ENCODE results near the gene ENTR1. TPM values are rescaled to one million over a fixed set of nuclear protein-coding genes. Genes with fewer than 3 reads are reported as not detected.

Gene ENTR1
- total and polyA plus RNA-seq, 2 donors (not counting 1 experiment from before 2014, with no cell fraction given) = 77.7 to 86.3 TPM

DNA sequence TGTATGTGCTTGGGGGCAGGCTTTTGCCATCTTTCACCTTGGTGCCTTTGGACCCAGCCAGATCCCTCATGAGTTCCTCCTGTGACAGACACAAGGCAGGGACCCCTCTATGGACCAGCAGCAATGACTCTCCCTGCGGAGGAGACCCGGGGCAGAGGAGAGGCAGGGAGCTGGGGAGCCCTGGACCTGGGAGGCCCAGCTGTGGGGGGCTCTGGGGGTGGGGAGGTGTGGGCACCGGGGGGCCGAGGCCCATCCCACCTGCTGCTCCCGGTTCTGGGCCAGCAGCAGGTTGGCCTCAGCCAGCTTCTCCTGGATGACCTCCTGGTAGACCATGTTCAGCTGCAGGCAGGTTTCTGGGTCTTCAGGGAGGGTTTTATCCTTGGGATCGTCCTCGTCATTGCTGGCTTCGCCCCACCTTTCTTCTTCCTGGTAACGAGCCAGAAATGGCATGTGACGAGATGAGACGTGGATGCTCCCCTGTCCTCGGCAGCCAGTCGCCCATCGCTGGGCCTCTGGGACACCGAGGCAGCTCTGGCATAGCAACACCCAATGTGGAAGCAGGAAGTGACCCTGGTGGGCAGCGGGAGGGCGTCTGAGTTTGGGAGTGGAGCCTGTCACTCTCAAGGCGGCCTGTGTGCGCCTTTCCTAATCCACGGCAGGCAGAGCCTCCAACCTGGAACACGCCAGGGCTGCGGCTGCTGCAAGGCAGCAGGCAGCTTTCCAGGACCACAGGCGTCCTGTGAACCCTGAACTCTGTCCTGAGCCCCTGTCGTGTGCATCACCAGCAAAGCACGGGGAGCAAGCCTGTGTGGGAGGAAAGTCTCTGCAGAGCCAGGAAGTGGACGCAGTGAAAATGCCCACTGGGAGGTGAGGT, 14.8 kb downstream of the ENTR1 start:
- H3K27me3 ChIP-seq (replicated peaks in 1 of 4; ENCODE audit: control extremely low read depth in 1 of 4, control insufficient read depth in 3 of 4, insufficient read depth in 4 of 4, low read length in 3 of 4) = no peaks in the 10 kb centered on the region
- H4K20me1 ChIP-seq (ENCODE audit: control insufficient read depth, insufficient read depth, low read length, poor library complexity, severe bottlenecking) = peaks cover 25% of the 10 kb centered on the region
- Mint-ChIP-seq H3K27me3 (no peaks in the 10 kb centered on the region), H3K4me3 (no peak overlapping the region), H3K9me3 (ENCODE audit: insufficient read depth) (no peaks in the 10 kb centered on the region), H3K4me1 (peaks cover 14% of the 10 kb centered on the region), H3K27ac (no peak overlapping the region)
- ChIA-PET CTCF (interaction anchor here (1.3 kb wide), 1 partner anchor 32 kb away, joined by 6 read pairs; the partner anchor contains the start of gene DNLZ), POLR2A (no interaction called here)
- no peak overlapping the region for H3K27ac ChIP-seq (ENCODE audit: low read length in 2 of 2)
- H3K9ac ChIP-seq (ENCODE audit: low read length) = no peak overlapping the region
- H3K4me1 ChIP-seq (ENCODE audit: control insufficient read depth in 2 of 2, insufficient read depth in 2 of 2, low read length in 2 of 2) = peaks cover 14 to 15% of the 10 kb centered on the region in 2 donors
- no peak overlapping the region for H2AFZ ChIP-seq (ENCODE audit: insufficient read depth, low read depth, low read length, poor library complexity, severe bottlenecking)
- H3K36me3 ChIP-seq (replicated peaks in 1 of 2; ENCODE audit: control extremely low read depth in 1 of 2, control insufficient read depth in 1 of 2, extremely low read depth in 1 of 2, insufficient read depth in 2 of 2, low read length in 1 of 2) = peaks cover 3 to 63% of the 10 kb centered on the region in 2 experiments
- WGBS (ENCODE audit: insufficient coverage) = 97% methylated on average over 25 of the region's 26 CpGs
- no peaks in the 10 kb centered on the region for H3K9me3 ChIP-seq (ENCODE audit: control extremely low read depth in 1 of 3, control insufficient read depth in 2 of 3, insufficient read depth in 1 of 3, low read length in 2 of 3)
- no peak overlapping the region for H3K4me3 ChIP-seq (ENCODE audit: control extremely low read depth in 1 of 5, extremely low read depth in 1 of 5, insufficient read depth in 1 of 5, low read depth in 2 of 5, low read length in 4 of 5)
- intact Hi-C loops (cut with micrococcal nuclease) = no loop called here
- DNase-seq (no peak), ATAC-seq (ENCODE audit: low read depth) (no peak)
- TF ChIP-seq CTCF (IDR thresholded peaks at IDR 0.05) (no peak), EZH2 (IDR thresholded peaks at IDR 0.05; ENCODE audit: borderline replicate concordance, insufficient read depth, low read depth, low read length, poor library complexity, severe bottlenecking) (no peak)
- peaks cover 38% of the 10 kb centered on the region for H3K79me2 ChIP-seq (ENCODE audit: control insufficient read depth, insufficient read depth, low read length)
- H3K4me2 ChIP-seq (replicated peaks; ENCODE audit: low read depth, low read length, poor library complexity, severe bottlenecking) = no peak overlapping the region

GRCh38 chr9:136395020-136395340, 15.4 kb downstream of the ENTR1 start:
- Histone ChIP-seq H4K20me1 (ENCODE audit: control insufficient read depth, insufficient read depth, low read length, poor library complexity, severe bottlenecking) (peaks cover 25% of the 10 kb centered on the region), H3K4me2 (replicated peaks; ENCODE audit: low read depth, low read length, poor library complexity, severe bottlenecking) (no peak overlapping the region), H3K27ac (ENCODE audit: low read length in 2 of 2) (no peak overlapping the region), H3K27me3 (replicated peaks in 1 of 4; ENCODE audit: control extremely low read depth in 1 of 4, control insufficient read depth in 3 of 4, insufficient read depth in 4 of 4, low read length in 3 of 4) (no peaks in the 10 kb centered on the region), H3K9me3 (ENCODE audit: control extremely low read depth in 1 of 3, control insufficient read depth in 2 of 3, insufficient read depth in 1 of 3, low read length in 2 of 3) (no peaks in the 10 kb centered on the region), H3K36me3 (replicated peaks in 1 of 2; ENCODE audit: control extremely low read depth in 1 of 2, control insufficient read depth in 1 of 2, extremely low read depth in 1 of 2, insufficient read depth in 2 of 2, low read length in 1 of 2) (peaks cover 3 to 63% of the 10 kb centered on the region in 2 experiments), H3K79me2 (ENCODE audit: control insufficient read depth, insufficient read depth, low read length) (peaks cover 34% of the 10 kb centered on the region), H2AFZ (ENCODE audit: insufficient read depth, low read depth, low read length, poor library complexity, severe bottlenecking) (no peak overlapping the region), H3K4me3 (ENCODE audit: control extremely low read depth in 1 of 5, extremely low read depth in 1 of 5, insufficient read depth in 1 of 5, low read depth in 2 of 5, low read length in 4 of 5) (no peak overlapping the region), H3K9ac (ENCODE audit: low read length) (no peak overlapping the region), H3K4me1 (ENCODE audit: control insufficient read depth in 2 of 2, insufficient read depth in 2 of 2, low read length in 2 of 2) (peaks cover 10 to 11% of the 10 kb centered on the region in 2 donors)
- WGBS (ENCODE audit: insufficient coverage) = 98% methylated on average over 13 of the region's 13 CpGs
- ChIA-PET POLR2A (no interaction called here), CTCF (no interaction called here)
- H3K4me1 Mint-ChIP-seq = peaks cover 11% of the 10 kb centered on the region
- no peaks in the 10 kb centered on the region for H3K27me3 Mint-ChIP-seq
- TF ChIP-seq CTCF (IDR thresholded peaks at IDR 0.05) = no peak
- TF ChIP-seq EZH2 (IDR thresholded peaks at IDR 0.05; ENCODE audit: borderline replicate concordance, insufficient read depth, low read depth, low read length, poor library complexity, severe bottlenecking) = no peak
- intact Hi-C loops (cut with micrococcal nuclease) = no loop called here
- ATAC-seq (ENCODE audit: low read depth) (no peak), DNase-seq (no peak)
- H3K27ac Mint-ChIP-seq = no peak overlapping the region
- no peaks in the 10 kb centered on the region for H3K9me3 Mint-ChIP-seq (ENCODE audit: insufficient read depth)
- H3K4me3 Mint-ChIP-seq = no peak overlapping the region

Data from B cell (primary cell).